Measurements from ENCODE around the gene MPO.

Gene MPO

DNA sequence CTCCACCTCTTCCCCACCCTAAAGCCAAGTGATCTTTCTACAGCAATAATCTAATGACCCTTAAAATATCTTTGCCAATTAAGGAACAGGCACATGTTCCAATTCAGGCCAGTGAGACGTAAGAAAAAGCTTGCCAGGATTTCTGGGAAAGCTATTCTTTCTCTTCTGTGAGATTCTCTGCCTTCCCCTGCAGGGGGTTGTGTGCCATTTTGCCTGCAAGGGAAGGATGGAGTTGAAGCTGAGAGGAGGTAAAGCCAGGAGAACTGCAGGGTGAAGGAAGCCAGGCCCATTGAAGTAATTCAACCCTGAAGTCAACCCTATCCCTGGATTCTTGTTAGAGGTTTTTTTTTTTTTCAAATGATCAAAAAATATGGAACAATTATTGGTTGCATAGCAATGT is 51.4 kb downstream of the MPO start:
- no peak for DNase-seq

DNA sequence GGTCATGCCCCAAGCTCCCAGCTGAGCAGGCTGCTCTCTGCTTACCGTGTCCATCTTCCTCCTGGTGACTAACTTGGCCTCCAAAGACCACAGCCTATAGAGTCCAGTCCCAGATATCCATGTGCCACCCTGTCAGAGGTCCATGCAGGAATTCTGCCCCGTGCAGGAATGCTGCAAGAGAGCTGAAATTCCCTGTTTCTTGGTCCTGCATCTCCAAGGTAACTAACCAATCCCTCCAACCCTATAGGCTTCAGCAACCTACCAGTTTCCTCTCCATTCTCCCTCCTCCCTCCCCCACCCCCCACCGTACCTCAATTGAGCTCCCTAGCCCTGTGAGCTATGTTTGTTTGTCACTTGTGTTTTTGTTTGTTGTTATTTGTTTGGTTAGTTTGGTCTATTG is 52.1 kb downstream of the MPO start:
- DNase-seq, result no peak

DNA sequence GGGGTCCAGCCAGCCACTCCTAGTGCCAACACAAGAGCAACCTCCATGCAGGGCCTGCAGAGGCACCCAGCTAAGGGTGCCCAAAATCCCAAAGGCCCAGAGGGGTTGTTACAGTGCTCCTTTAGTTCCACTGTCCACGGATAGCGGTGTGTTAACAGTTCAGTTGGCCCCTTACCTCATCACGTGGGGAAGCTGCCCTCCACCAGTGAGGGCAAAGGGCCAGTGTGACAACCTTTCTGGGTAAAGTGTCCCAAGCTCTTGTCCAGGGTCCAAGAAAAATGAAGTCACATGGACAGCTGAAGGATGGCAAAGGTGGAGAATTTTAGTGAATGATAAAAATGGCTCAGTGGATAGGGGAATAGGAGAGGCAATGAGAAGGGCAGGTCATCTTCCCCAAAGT is 53.0 kb downstream of the MPO start:
- no peak for DNase-seq

DNA sequence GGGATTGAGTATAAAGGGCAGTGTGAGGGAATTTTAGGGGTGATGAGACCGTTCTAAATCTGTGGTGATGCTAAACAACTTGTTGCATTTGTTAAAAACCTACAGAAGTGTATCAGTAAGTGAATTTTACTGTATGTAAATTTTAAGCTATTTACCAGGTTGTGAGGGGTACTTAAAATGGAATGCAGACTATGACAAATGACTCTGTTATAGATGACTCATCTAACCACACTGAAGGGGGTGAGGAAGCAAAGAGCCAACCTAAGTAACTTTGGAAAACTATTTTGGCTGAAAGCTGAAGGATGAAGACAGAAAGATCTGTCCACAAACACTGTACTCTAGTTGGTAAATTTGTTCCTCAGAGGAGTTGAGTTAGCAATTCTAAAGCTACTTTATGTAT is 56.4 kb downstream of the MPO start:
- no peak for DNase-seq
